ENCODE results near the gene LCA5. TPM values are rescaled to one million over a fixed set of nuclear protein-coding genes. Genes with fewer than 3 reads are reported as not detected.
"Not testable (repeated sequence)": the region's sequence is repeated elsewhere in the genome, so short reads cannot be mapped to it uniquely, and the experiment has no call there.

The LCA5 gene
- total RNA-seq, 1 donor from 2014 or later, result 5.8 TPM

GRCh38 chr6:79538106-79538971 lies 1.1 kb upstream of the LCA5 start:
- no peak for DNase-seq (ENCODE audit: low spot score)

GRCh38 chr6:79536585-79536953 lies 661 bp downstream of the LCA5 start:
- DNase-seq (ENCODE audit: low spot score), result no peak

GRCh38 chr6:79529567-79529966 lies 7.7 kb downstream of the LCA5 start:
- DNase-seq (ENCODE audit: low spot score), result not testable (repeated sequence)

GRCh38 chr6:79526897-79527296 lies 10.3 kb downstream of the LCA5 start:
- no peak for DNase-seq (ENCODE audit: low spot score)

GRCh38 chr6:79525272-79526100 lies 11.7 kb downstream of the LCA5 start:
- DNase-seq (ENCODE audit: low spot score), result no peak

- no peak for DNase-seq (ENCODE audit: low spot score)
Measured at GRCh38 chr6:79524065-79524464, 13.2 kb downstream of the LCA5 start.

GRCh38 chr6:79522609-79523008 lies 14.6 kb downstream of the LCA5 start:
- DNase-seq (ENCODE audit: low spot score), result no peak

GRCh38 chr6:79520534-79520933 lies 16.7 kb downstream of the LCA5 start:
- no peak for DNase-seq (ENCODE audit: low spot score)

GRCh38 chr6:79518842-79519241 lies 18.4 kb downstream of the LCA5 start:
- DNase-seq (ENCODE audit: low spot score), result no peak

GRCh38 chr6:79515436-79515835 lies 21.8 kb downstream of the LCA5 start:
- DNase-seq (ENCODE audit: low spot score), result no peak

GRCh38 chr6:79513111-79513510 lies 24.1 kb downstream of the LCA5 start:
- DNase-seq (ENCODE audit: low spot score), result no peak

GRCh38 chr6:79512014-79512413 lies 25.2 kb downstream of the LCA5 start:
- no peak for DNase-seq (ENCODE audit: low spot score)

- no peak for DNase-seq (ENCODE audit: low spot score)
Measured at GRCh38 chr6:79510707-79511106, 26.5 kb downstream of the LCA5 start.

GRCh38 chr6:79506251-79506650 lies 31.0 kb downstream of the LCA5 start:
- no peak for DNase-seq (ENCODE audit: low spot score)

- DNase-seq (ENCODE audit: low spot score), result no peak
Measured at GRCh38 chr6:79504372-79504771, 32.9 kb downstream of the LCA5 start.

- no peak for DNase-seq (ENCODE audit: low spot score)
Measured at GRCh38 chr6:79498842-79499241, 38.4 kb downstream of the LCA5 start.

- DNase-seq (ENCODE audit: low spot score), result no peak
Measured at GRCh38 chr6:79495246-79495645, 42.0 kb downstream of the LCA5 start.

GRCh38 chr6:79494841-79495240 lies 42.4 kb downstream of the LCA5 start:
- DNase-seq (ENCODE audit: low spot score), result no peak

- DNase-seq (ENCODE audit: low spot score), result no peak
Measured at GRCh38 chr6:79470728-79471127, 66.5 kb downstream of the LCA5 start.

GRCh38 chr6:79469376-79470246 lies 67.6 kb downstream of the LCA5 start:
- no peak for DNase-seq (ENCODE audit: low spot score)

GRCh38 chr6:79468587-79468986 lies 68.6 kb downstream of the LCA5 start:
- no peak for DNase-seq (ENCODE audit: low spot score)

- DNase-seq (ENCODE audit: low spot score), result no peak
Measured at GRCh38 chr6:79468116-79468515, 69.1 kb downstream of the LCA5 start.
